BLaER1 treated with 17β-estradiol and CSF1 and Interleukin-3, amounts not matched to agents 10 nM and 100 nM (cell line): ENCODE results near the gene THSD7B.

ENCODE experiments used
- H3K27ac ChIP-seq, 11 experiments: shearing (Covaris generic); formaldehyde crosslinking; 2 replicates each; pipeline ENCODE4 v1.8.1; 2022
- H3K27me3 ChIP-seq, 11 experiments: shearing (Covaris generic); formaldehyde crosslinking; 2 replicates each; pipeline ENCODE4 v1.8.1; 2022
- H3K36me3 ChIP-seq, 11 experiments: shearing (Covaris generic); formaldehyde crosslinking; 2 replicates each; pipeline ENCODE4 v1.8.1; 2022
- H3K4me1 ChIP-seq, 10 experiments: shearing (Covaris generic); formaldehyde crosslinking; 2 replicates each; pipeline ENCODE4 v1.8.1; 2022
- H3K4me2 ChIP-seq, 11 experiments: shearing (Covaris generic); formaldehyde crosslinking; 2 replicates each; pipeline ENCODE4 v1.8.1; 2022
- H3K4me3 ChIP-seq, 10 experiments: shearing (Covaris generic); formaldehyde crosslinking; 2 replicates each; pipeline ENCODE4 v1.8.1; 2022
- H3K9ac ChIP-seq, 11 experiments: shearing (Covaris generic); formaldehyde crosslinking; 2 replicates each; pipeline ENCODE4 v1.8.1; 2022
- H3K9me3 ChIP-seq, 11 experiments: shearing (Covaris generic); formaldehyde crosslinking; replicated peaks in 1 of 11; 2 replicates each; pipeline ENCODE4 v1.8.1; 2022
- H4K20me1 ChIP-seq, 11 experiments: shearing (Covaris generic); formaldehyde crosslinking; 2 replicates each; pipeline ENCODE4 v1.8.1; 2022
- Cebpa-rat ChIP-seq, 11 experiments: shearing (Covaris generic); IDR thresholded peaks; 2 replicates each; pipeline ENCODE4 v1.8.1; 2022

The THSD7B gene

DNA sequence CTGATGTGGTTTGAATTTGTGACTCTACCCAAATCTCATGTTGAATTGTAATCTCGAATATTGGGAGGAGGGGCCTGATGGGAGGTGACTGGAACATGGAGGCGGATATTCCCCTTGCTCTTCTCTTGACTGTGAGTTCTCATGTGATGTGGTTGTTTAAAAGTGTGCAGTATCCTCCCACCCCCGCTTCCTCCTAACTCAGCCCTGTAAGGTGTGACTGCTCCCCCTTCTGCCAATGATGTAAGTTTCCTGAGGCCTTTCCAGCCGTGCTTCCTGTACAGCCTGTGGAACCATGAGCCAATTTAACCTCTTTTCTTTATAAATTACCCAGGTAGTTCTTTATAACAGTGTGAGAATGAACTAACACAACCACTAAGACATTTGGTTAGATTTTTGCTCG, 458.4 kb downstream of the THSD7B start:
- H3K9me3 ChIP-seq: no peaks in the 10 kb centered on the region
- H3K4me2 ChIP-seq: peak overlapping the region in 6 of 11 experiments; percentile 6 to 50 (median 10); a peak in 2 of 22 replicates
- no peak overlapping the region for H3K27ac ChIP-seq
- H3K27me3 ChIP-seq: no peaks in the 10 kb centered on the region
- H4K20me1 ChIP-seq: no peaks in the 10 kb centered on the region
- H3K9ac ChIP-seq: no peak overlapping the region
- no peak for TF ChIP-seq Cebpa-rat (IDR thresholded peaks at IDR 0.05)
- peaks cover 0 to 26% (median 2%) of the 10 kb centered on the region in 10 experiments; a peak in 9 of 20 replicates for H3K4me1 ChIP-seq
- H3K4me3 ChIP-seq: no peak overlapping the region
- H3K36me3 ChIP-seq: no peaks in the 10 kb centered on the region

DNA sequence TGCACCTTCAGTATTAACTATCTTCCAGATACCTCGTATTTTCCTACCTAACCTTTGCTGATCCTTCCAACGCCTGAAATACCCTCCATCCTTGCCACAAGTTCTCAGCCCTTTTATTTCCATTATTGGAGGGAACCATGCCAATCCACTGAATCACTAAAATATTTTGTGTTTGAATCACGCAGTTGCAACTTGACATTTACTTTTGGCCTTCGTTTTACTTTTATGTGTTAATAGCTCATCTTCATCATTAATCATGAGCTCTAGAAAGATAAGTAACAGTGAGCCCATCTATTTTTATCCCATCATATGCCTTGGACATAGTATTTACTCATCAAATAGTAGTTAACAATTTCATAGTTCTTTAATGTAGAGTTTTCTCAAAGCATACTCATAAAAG, 463.2 kb downstream of the THSD7B start:
- no peaks in the 10 kb centered on the region for H3K9me3 ChIP-seq
- no peak overlapping the region for H3K9ac ChIP-seq
- H3K4me2 ChIP-seq: peak overlapping the region in 1 of 11 experiments; percentile 34; a peak in 1 of 22 replicates
- no peaks in the 10 kb centered on the region for H3K27me3 ChIP-seq
- H3K4me3 ChIP-seq: no peak overlapping the region
- H3K4me1 ChIP-seq: peaks cover 0 to 23% (median 2%) of the 10 kb centered on the region in 10 experiments; a peak in 9 of 20 replicates
- no peaks in the 10 kb centered on the region for H3K36me3 ChIP-seq
- TF ChIP-seq Cebpa-rat (IDR thresholded peaks at IDR 0.05): no peak
- no peaks in the 10 kb centered on the region for H4K20me1 ChIP-seq
- no peak overlapping the region for H3K27ac ChIP-seq

DNA sequence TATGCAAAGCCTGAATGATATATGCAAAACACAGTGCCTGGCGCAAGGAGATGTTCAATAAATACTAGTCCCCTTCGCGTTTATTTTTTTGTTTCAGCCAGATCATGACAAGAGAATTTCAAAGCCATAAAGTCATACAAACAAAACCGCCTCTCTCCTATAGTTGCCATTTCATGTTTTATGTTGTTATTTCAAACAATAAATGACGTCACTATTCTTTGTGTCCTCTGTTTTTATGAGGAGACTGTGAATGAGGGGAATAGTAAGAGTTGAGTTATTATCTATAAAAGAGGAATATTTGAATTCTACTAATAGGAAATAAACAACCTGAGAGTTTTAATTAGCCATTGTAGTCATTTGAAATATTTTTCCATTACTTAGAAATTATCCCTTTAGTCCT, 464.5 kb downstream of the THSD7B start:
- Histone ChIP-seq H3K36me3 (no peaks in the 10 kb centered on the region), H3K27ac (no peak overlapping the region), H3K27me3 (no peaks in the 10 kb centered on the region), H3K4me2 (no peak overlapping the region), H3K9ac (no peak overlapping the region), H3K9me3 (no peaks in the 10 kb centered on the region), H4K20me1 (no peaks in the 10 kb centered on the region), H3K4me1 (peaks cover 0 to 20% (median 0%) of the 10 kb centered on the region in 10 experiments; a peak in 6 of 20 replicates), H3K4me3 (no peak overlapping the region)
- TF ChIP-seq Cebpa-rat (IDR thresholded peaks at IDR 0.05): no peak

DNA sequence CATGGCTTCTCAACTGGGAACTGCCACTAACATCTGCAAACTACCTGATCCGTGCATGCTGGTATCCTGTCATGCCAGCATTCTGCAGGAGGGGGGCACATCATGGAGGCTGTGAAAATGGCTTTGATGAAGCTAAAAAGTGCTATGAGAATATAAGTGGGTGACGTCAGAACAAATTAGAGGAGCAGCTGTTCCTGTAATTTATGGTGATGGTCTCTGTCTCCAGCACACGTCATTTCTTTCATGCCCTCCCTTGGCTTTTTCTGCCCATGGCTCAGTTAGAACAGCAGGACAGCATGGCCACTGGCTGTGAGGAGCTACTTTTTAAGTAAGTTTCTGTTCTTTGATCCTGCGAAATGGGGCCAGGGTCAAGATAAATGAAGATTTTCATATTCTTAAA, 466.3 kb downstream of the THSD7B start:
- H3K4me3 ChIP-seq: no peak overlapping the region
- H3K27me3 ChIP-seq: no peaks in the 10 kb centered on the region
- H3K9ac ChIP-seq: no peak overlapping the region
- no peaks in the 10 kb centered on the region for H3K36me3 ChIP-seq
- H3K27ac ChIP-seq: no peak overlapping the region
- H3K4me2 ChIP-seq: no peak overlapping the region
- H3K9me3 ChIP-seq: no peaks in the 10 kb centered on the region
- no peaks in the 10 kb centered on the region for H4K20me1 ChIP-seq
- TF ChIP-seq Cebpa-rat (IDR thresholded peaks at IDR 0.05): no peak
- H3K4me1 ChIP-seq: peaks cover 0 to 20% (median 0%) of the 10 kb centered on the region in 10 experiments; a peak in 6 of 20 replicates

DNA sequence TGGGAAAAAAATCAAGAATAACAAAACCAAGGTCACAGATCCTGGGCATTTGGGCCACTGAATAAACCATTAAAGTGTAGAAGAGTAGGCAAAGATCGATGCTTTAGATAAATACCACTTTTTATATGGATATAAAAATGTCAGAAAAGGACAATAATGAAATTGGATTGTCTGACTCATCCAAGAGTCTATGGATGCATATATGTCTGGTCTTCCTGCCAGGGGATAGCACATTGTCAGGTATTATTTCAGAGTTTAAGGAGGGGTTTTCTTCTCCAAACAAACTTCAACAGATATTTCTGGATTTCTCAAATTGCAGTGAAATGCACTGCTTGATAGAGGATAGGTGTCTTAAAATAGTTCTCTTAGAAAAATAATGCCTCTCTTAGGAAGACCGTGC, 466.7 kb downstream of the THSD7B start:
- no peaks in the 10 kb centered on the region for H3K36me3 ChIP-seq
- no peak overlapping the region for H3K27ac ChIP-seq
- H3K4me3 ChIP-seq: no peak overlapping the region
- no peaks in the 10 kb centered on the region for H4K20me1 ChIP-seq
- H3K4me1 ChIP-seq: peaks cover 0 to 19% (median 0%) of the 10 kb centered on the region in 10 experiments; a peak in 6 of 20 replicates
- no peak overlapping the region for H3K4me2 ChIP-seq
- no peaks in the 10 kb centered on the region for H3K9me3 ChIP-seq
- no peak overlapping the region for H3K9ac ChIP-seq
- TF ChIP-seq Cebpa-rat (IDR thresholded peaks at IDR 0.05): no peak
- H3K27me3 ChIP-seq: no peaks in the 10 kb centered on the region

DNA sequence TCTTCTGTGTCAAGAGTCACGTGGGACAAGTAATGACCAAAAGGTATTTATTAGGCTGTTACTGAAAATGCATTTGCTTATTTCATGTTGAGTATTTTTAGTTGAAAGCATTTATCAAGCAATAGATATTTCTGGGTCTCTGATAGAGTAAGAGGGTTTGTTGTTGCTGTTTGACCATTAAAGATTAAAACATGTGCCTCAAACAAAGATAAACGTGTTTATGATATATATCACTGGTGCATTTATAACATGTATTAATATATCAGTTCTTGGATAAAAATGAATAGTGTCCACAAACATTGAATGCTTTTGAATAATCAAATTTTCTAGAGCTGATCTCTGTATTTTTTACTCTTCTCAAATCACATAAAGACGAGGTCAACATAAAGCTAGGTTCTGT, 467.7 kb downstream of the THSD7B start:
- TF ChIP-seq Cebpa-rat (IDR thresholded peaks at IDR 0.05): no peak
- Histone ChIP-seq H3K4me1 (peaks cover 0 to 19% (median 0%) of the 10 kb centered on the region in 10 experiments; a peak in 5 of 20 replicates), H4K20me1 (no peaks in the 10 kb centered on the region), H3K9ac (no peak overlapping the region), H3K27ac (no peak overlapping the region), H3K36me3 (no peaks in the 10 kb centered on the region), H3K27me3 (no peaks in the 10 kb centered on the region), H3K9me3 (no peaks in the 10 kb centered on the region), H3K4me3 (no peak overlapping the region), H3K4me2 (no peak overlapping the region)

DNA sequence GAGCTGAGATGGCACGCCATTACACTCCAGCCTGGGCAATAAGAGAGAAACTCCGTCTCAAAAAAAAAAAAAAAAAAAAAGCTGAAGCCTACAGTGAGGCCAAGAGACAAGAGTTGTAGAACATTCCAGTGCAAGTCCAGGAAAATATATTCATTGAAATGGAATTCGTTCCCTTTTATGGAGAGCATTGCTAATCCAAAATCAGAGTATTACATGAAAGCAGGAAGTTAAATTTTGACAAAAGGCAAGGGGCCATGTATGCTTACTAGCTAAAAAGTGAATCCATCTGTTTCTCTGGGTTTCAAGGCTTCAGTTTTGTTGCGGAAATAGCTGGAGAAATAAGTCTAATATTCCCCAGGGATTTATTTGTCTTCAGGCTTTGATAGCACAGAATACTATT, 471.7 kb downstream of the THSD7B start:
- Histone ChIP-seq H3K9ac (no peak overlapping the region), H3K36me3 (no peaks in the 10 kb centered on the region), H4K20me1 (no peaks in the 10 kb centered on the region), H3K27ac (no peak overlapping the region), H3K4me1 (peaks cover 0 to 11% (median 0%) of the 10 kb centered on the region in 10 experiments; a peak in 5 of 20 replicates), H3K27me3 (no peaks in the 10 kb centered on the region), H3K9me3 (no peaks in the 10 kb centered on the region), H3K4me3 (no peak overlapping the region), H3K4me2 (no peak overlapping the region)
- no peak for TF ChIP-seq Cebpa-rat (IDR thresholded peaks at IDR 0.05)

DNA sequence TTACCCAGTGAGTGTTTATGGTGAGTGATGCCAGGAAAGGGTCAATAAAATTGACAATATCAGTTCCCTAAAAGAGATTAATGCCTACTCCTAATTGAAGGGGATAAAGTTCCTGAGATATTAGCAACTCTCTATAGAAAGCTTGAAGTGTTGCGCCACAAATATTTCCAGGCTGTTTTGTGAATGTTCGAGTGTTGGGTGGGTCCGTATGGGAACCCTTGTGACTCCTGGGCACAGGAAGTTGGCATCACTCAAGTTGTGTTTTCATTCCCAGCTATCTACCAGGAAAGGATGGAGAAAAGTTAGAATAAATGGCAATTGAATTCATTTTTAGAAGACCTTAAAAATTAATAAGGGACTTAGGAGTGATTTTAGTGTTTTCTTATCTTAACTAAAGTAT, 472.7 kb downstream of the THSD7B start:
- no peaks in the 10 kb centered on the region for H3K27me3 ChIP-seq
- TF ChIP-seq Cebpa-rat (IDR thresholded peaks at IDR 0.05): no peak
- no peaks in the 10 kb centered on the region for H3K9me3 ChIP-seq
- H3K4me3 ChIP-seq: no peak overlapping the region
- H3K27ac ChIP-seq: no peak overlapping the region
- no peak overlapping the region for H3K9ac ChIP-seq
- peaks cover 0 to 11% (median 0%) of the 10 kb centered on the region in 10 experiments; a peak in 5 of 20 replicates for H3K4me1 ChIP-seq
- H4K20me1 ChIP-seq: no peaks in the 10 kb centered on the region
- peak overlapping the region in 2 of 11 experiments; percentile 33 to 40; a peak in 1 of 22 replicates for H3K4me2 ChIP-seq
- no peaks in the 10 kb centered on the region for H3K36me3 ChIP-seq

DNA sequence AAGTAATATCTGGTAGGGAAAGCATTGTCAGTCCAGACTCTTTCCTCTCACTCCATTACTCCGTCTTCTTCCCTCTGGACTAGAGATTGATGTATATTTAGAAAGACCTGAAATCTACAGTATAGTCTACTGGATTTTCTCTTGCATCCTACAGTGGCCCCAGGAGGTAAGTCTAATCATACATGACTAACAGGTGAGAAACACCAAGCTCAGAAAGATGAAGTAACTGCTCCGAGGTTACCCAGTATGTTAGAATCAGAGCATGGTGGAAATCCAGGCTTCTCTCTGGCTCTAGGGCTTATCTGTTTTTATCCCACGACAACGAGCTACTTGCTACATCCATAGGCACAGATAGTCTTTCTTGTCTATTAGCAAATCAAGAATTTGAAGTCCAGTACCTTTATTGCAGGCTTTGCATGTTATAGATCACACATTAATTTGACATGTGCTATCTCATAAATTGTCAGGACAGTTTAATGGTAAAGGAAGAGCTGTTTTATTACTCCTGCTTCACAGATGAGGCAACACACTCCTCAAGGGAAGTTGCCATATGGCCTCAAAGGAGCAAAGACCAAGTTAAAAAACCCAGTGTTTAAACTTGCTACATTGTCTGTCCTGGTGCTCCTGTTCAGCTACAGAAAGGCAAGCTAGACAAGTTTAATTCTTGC, 484.3 kb downstream of the THSD7B start:
- H3K9me3 ChIP-seq: no peaks in the 10 kb centered on the region
- H3K27ac ChIP-seq: no peak overlapping the region
- no peaks in the 10 kb centered on the region for H3K27me3 ChIP-seq
- H4K20me1 ChIP-seq: no peaks in the 10 kb centered on the region
- H3K36me3 ChIP-seq: no peaks in the 10 kb centered on the region
- no peaks in the 10 kb centered on the region for H3K4me1 ChIP-seq
- H3K4me3 ChIP-seq: no peak overlapping the region
- no peak overlapping the region for H3K9ac ChIP-seq
- no peak for TF ChIP-seq Cebpa-rat (IDR thresholded peaks at IDR 0.05)
- H3K4me2 ChIP-seq: no peak overlapping the region

DNA sequence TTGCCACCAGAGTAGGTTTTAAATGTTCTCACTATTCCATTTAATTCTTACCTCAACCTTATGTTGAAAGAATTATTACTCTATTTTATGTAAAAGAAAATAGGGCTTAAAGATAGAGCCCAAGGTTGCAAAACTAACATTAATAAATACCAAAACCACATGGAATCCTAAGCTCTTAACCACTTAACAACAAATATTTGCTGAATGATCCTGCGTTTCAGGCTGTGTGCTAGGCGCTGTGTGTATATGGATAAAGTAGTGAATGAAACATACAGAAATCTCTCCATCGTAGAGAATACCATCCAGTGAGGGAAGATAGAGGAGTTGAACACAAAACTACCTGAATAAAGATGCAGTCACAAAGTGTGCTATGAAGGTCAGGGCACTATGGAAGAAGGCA, 485.1 kb downstream of the THSD7B start:
- Histone ChIP-seq H3K4me3 (no peak overlapping the region), H4K20me1 (no peaks in the 10 kb centered on the region), H3K9ac (no peak overlapping the region), H3K27ac (no peak overlapping the region), H3K4me2 (no peak overlapping the region), H3K9me3 (no peaks in the 10 kb centered on the region), H3K4me1 (peaks cover 0 to 1% (median 0%) of the 10 kb centered on the region in 10 experiments; a peak in 2 of 20 replicates), H3K36me3 (no peaks in the 10 kb centered on the region), H3K27me3 (no peaks in the 10 kb centered on the region)
- no peak for TF ChIP-seq Cebpa-rat (IDR thresholded peaks at IDR 0.05)
